Stimulated activated naive CD4-positive, alpha-beta T cell (primary cell): ENCODE measurements around the gene HAX1.
A peak's percentile ranks its signal among the peaks of the same experiment; 100 is the strongest.
"Not testable (repeated sequence)": the region's sequence is repeated elsewhere in the genome, so short reads cannot be mapped to it uniquely, and the experiment has no call there.

ENCODE experiments used
- DNase-seq, 6 experiments: peaks; one replicate each; lab custom pipeline; 2025; lab: John Stamatoyannopoulos, UW

The HAX1 gene

DNA sequence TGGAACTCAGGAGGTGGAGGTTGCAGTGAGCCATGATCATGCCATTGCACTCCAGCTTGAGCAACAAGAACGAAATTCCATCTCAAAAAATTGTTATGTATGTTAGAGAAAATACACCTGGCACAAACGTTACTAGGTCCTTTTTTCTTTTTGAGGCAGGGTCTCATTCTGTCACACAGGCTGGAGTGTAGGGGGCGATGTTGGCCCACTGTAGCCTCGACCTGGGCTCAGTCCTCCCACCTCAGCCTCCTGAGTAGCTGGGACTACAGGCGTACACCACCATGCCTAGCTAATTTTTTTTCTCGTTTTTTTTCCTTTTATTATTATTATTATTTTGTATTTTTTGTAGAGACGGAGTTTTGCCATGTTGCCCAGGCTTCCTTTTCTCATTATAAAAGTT, 4.4 kb downstream of the HAX1 start:
- peak in 3 of 6 experiments; percentile 3 to 16 (median 10) for DNase-seq

GRCh38 chr1:154287591-154287990, 15.2 kb downstream of the HAX1 start:
- not testable (repeated sequence) for DNase-seq

- no peak for DNase-seq
Measured at GRCh38 chr1:154288661-154289060, 16.2 kb downstream of the HAX1 start.

GRCh38 chr1:154290921-154291320, 18.5 kb downstream of the HAX1 start:
- DNase-seq = no peak

DNA sequence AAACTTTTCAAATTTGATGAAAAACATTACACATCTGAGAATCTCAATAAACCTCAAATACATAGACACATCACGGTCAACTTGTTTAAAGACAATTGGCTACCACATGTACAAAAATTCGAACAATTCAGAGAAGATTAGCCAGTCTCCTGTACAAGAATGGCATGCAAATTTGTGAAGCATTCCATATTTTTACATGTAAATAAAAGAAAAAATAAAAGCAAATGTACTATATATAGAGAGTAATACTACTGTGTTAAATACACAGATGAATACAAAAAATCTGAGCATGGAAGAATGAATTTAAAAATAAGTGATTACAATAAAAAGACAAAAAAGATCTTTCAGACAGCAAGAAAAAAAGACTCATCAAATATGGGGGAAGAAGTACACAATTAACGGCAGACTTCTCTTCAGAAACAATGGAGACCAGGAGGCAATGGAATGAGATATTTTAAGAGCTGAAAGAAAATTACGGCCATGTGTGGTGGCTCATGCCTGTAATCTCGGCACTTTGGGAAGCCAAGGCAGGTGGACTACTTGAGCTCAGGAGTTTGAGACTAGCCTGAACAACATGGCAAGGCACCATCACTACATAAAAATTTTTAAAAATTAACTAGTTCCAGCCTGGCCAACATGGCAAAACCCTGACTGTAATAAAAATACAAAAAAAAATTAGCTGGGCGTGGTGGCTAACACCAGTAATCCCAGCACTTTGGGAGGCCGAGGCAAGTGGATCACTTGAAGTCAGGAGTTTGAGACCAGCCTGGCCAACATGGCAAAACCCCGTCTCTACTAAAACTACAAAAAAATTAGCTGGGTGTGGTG, 23.2 kb downstream of the HAX1 start:
- DNase-seq = peak in 1 of 6 experiments; percentile 3

- DNase-seq = no peak
Measured at GRCh38 chr1:154301582-154301981, 29.2 kb downstream of the HAX1 start.

- DNase-seq = no peak
Measured at GRCh38 chr1:154304664-154305337, 32.4 kb downstream of the HAX1 start.

DNA sequence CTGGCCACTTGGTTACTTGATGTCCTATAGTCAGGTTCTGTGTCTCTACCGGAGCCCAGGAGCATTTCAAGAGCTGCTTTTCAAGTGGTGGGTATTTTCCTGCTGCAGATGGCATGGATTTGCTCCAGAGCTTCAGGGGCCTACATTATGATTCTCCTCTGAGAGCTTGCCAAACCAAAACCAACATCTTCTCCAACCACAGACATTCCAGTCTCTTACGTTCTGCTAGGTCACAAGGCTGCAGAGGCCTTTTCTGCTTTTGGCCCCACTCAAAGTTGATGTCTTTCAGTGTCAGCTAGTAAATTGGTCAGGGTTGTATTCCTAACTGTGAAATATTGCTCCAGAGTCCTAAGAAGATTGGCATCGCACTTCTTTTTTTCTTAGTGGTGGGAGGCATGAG, 33.7 kb downstream of the HAX1 start:
- no peak for DNase-seq

GRCh38 chr1:154307670-154308270, 35.3 kb downstream of the HAX1 start:
- not testable (repeated sequence) for DNase-seq

DNA sequence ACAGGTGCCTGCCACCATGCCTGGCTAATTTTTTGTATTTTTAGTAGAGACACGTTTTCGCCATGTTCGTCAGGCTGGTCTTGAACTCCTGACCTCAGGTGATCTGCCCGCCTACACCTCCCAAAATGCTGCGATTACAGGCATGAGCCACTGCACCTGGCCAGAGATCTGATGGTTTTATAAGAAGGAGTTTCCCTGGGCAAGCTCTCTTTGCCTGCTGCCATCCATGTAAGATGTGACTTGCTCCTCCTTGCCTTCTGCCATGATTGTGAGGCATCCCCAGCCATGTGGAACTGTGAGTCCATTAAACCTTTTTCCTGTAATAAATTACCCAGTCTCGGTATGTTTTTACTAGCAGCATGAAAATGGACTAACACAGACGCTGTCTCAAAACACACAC, 36.7 kb downstream of the HAX1 start:
- DNase-seq = not testable (repeated sequence)

- DNase-seq = not testable (repeated sequence)
Measured at GRCh38 chr1:154312229-154313065, 40.0 kb downstream of the HAX1 start.

DNA sequence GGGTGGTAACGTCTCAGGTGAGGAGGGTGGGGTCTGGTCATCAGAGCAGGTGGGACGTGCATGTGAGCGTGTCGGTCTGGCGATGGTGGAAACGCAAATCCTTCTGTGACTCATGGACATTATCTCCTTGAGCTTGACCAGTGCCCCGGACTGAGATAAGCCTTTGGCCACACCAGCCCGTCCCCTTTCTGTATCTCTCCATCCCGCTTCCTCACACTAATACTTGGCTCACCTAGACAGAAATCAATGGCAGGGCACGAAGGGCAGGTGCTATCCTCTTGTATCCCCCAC, 40.6 kb downstream of the HAX1 start:
- no peak for DNase-seq

GRCh38 chr1:154314226-154314625, 41.8 kb downstream of the HAX1 start:
- not testable (repeated sequence) for DNase-seq

DNA sequence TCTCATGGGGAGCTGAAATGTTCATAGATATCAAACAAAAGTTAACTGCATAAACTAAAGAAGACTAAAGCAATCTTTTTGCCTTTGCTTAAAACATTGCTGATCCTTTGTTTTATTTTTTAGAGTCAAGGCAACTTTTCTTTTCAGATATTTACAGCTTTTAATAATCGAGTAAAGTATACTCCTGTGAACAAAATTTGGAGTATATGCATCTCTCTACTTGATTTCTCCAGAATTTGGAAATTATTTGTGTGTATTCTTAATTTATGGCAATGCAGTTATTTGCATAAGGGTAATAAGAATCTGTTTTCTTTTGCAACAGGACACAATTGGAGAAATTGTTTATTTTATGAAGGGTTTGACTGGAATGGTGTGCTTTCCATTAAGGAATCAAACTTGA, 44.3 kb downstream of the HAX1 start:
- no peak for DNase-seq

GRCh38 chr1:154318386-154318785, 46.0 kb downstream of the HAX1 start:
- DNase-seq = no peak

GRCh38 chr1:154320882-154321608, 48.6 kb downstream of the HAX1 start, which contains the start of gene AQP10:
Gene AQP10 (plus strand): TSS chr1:154321093. CDS start chr1:154321156, 63 bp downstream.
- no peak for DNase-seq

- DNase-seq = not testable (repeated sequence)
Measured at GRCh38 chr1:154321609-154321934, 49.1 kb downstream of the HAX1 start.

- no peak for DNase-seq
Measured at GRCh38 chr1:154323493-154323892, 51.1 kb downstream of the HAX1 start.

- DNase-seq = no peak
Measured at GRCh38 chr1:154324241-154324640, 51.8 kb downstream of the HAX1 start.

DNA sequence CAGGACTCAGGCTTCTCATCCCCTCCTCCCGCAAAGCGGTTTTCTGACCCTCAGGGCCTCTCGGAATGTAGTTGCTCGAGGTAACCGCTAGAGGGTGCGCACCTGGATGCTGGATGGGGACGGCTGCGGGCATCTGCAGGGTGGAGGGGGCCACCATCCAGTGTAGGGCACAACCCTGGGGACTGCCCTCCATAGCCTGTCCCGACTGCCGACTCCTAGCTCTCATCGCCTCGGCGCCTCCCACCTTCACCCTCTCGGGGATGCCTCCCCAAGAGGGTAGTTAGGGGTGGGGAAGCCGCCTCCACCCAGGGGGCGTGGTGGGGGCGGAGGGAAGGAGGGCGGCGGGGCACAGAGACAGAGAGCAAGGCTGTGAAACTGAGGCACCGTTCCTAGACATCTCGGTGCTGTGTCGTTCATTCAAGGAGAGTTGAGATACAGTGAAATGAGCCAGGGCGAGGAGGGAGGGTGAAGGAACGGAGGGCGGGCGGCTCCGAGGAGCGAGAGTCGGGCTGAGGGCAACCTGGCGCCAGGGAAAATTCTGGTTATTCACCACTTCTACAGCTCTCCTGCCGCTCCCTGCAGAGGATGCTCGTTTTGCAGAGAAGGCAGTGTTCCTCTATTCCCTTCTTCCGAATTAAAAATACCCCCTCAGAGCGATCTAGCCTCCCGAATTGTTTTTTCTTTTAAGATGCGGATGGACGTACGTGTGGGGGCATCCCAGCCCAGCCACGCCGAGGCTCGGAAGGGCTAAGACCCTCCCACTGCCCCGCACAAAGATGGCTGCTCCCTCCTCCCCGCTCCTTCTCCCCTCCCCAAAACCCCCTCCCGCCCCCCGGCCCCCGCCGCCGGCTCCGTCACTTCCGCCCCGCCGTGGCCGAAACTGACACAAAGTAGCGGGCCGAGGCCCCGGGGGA, 52.5 kb downstream of the HAX1 start, which contains the start of gene ATP8B2:
ATP8B2 (plus strand) TSS at position 857 of the 914 bp plus-strand sequence. CDS start 2,617 bp downstream, outside the sequence.
- peak; percentile 62 to 86 (median 73) for DNase-seq
